ENCODE measurements around the gene MYO9A. TPM values are rescaled to one million over a fixed set of nuclear protein-coding genes. Genes with fewer than 3 reads are reported as not detected.

The MYO9A gene
- total RNA-seq, 4 donors from 2014 or later: 53.2 to 72.7 (median 57.2) TPM

DNA sequence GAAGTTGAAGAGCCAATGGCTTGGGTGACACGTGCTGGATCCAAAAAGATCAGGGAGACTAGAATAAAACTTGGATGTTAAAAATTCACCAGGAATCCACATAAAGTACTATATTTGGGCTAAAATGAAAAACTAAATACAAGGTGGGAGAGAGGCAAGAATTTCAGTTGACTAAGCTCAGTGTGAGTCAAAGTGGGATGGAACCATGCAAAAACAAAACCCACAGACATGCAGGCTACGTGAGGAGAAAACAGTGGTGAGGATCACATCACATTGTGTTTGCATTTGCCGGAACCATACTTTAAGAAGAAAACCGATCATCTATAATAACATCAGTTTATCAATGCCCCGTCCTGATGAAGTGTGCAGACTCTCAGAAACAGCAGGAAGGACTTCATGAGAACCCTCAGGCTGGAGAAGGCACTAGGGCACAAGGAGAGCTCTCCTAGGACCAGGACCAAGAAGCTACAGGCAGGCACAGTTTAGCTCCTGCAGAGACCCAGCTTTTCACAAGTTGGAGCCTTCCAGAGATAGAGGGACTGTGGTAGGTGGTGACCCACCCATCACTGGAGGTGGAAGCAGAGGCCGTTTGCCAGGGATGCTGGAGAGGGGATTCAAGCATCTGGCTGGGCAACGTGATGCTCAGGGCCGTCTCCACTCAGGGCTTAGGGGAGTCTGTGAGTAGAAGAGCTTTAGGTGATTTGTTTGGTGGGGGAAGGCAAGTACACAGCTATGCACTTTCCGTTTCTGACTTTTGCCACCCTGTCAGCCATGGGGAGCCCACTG, 336.6 kb downstream of the MYO9A start:
- TF ChIP-seq CTCF (IDR thresholded peaks at IDR 0.05; ENCODE audit: low read depth): no peak

DNA sequence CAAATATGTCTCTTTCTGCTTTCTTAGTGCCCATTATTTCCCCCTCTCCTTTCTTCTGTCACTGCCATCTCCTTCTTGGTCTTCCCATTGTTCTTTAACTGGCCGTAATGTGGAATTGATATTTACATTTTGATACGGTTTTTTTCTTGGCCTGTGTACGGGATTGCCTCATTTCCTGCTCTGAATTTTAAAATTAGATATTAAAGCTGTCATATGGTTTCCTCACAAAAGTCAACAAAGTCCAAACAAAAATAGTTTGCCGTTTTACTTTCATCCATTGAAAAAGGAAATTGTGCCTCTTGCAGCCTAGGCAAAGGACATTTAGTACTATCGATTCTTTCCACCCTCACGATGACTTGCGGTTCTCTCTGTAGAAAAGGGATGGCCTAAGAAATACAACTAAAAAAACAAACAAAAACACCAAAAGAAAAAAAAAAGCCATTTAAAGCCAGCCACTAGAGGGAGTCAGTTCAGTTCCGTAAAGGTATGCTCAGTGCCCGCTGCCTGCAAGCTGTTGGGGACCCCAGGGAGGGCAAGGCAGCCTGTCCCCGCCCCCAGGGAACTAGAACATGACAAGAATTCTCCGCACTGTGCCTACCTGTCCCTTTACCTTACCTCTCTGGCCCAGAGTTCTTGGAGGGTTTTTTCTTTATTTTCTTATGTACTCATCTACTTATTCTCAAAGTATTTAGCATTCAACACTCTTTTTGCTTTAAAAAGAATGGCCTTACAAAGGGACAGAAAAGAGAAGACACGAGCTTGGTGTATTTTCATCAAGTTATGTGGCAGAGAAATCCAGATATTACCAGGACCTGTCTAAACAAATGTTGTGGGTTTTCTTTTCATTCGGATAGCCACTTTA, 337.6 kb downstream of the MYO9A start:
- TF ChIP-seq CTCF (IDR thresholded peaks at IDR 0.05; ENCODE audit: low read depth): no peak

- TF ChIP-seq CTCF (IDR thresholded peaks at IDR 0.05; ENCODE audit: low read depth): no peak
Observed at GRCh38 chr15:71779073-71779797, 338.7 kb downstream of the MYO9A start.

DNA sequence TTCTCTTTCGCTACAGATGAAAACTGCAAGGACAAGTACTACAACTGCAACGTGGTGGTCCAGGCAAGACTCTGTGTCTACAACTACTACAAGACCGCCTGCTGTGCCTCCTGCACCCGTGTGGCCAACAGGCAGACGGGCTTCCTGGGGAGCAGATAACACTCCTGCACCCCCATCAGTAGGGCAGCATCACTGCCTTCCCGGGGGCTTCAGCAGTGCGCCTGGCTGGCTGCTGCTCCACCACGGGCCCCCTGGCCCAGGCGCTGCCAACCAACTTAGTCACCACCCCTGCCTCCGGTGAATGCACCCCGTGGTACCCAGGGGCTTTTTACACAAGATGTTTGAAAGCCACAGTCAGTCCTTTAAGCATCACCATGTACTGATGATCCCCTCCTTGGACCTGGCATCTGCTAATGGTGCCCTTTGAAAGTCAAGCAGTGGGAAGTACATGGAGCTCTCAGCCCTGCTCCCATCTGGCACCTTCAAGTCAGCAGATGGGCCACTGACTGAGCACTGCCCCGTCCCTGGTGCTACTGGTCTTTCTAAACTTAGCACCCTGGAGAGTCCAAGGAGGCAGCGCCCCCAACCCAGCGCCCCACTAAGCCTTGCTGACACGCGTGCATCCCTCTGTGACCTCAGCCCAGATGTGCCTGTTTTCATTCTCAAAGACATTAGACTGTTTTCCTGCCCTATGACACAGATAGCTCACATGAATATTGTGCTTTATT, 340.6 kb downstream of the MYO9A start:
- no peak for TF ChIP-seq CTCF (IDR thresholded peaks at IDR 0.05; ENCODE audit: low read depth)

GRCh38 chr15:71776304-71776703, 341.6 kb downstream of the MYO9A start:
- no peak for TF ChIP-seq CTCF (IDR thresholded peaks at IDR 0.05; ENCODE audit: low read depth)

GRCh38 chr15:71775856-71776255, 342.1 kb downstream of the MYO9A start:
- no peak for TF ChIP-seq CTCF (IDR thresholded peaks at IDR 0.05; ENCODE audit: low read depth)

Data from subcutaneous adipose tissue (tissue), 4 donors.